ENCODE data around the gene MAP4K5. TPM values are rescaled to one million over a fixed set of nuclear protein-coding genes. Genes with fewer than 3 reads are reported as not detected.

Gene MAP4K5
- total and polyA plus RNA-seq, 12 donors = 7.1 to 19.8 (median 11.2) TPM

GRCh38 chr14:50451854-50452253 lies 80.5 kb downstream of the MAP4K5 start:
- H3K27me3 ChIP-seq = no peaks in the 10 kb centered on the region
- TF ChIP-seq CTCF (IDR thresholded peaks at IDR 0.05) = no peak
- no peak for ATAC-seq
- 94 to 95% methylated on average over 6 of the region's 6 CpGs for WGBS, 2 donors
- peaks cover 0 to 13% (median 0%) of the 10 kb centered on the region in 11 donors for H3K9me3 ChIP-seq
- H3K4me1 ChIP-seq = peaks cover 0 to 5% (median 0%) of the 10 kb centered on the region in 9 donors
- no peak for DNase-seq
- no peak overlapping the region for H3K4me3 ChIP-seq
- no peak overlapping the region for H3K27ac ChIP-seq
- H3K36me3 ChIP-seq = peaks cover 0 to 97% (median 56%) of the 10 kb centered on the region in 9 donors
- intact Hi-C loops (cut with DNase I) = no loop called here

GRCh38 chr14:50447461-50447860 lies 84.9 kb downstream of the MAP4K5 start:
- Histone ChIP-seq H3K4me3 (no peak overlapping the region), H3K9me3 (peaks cover 0 to 13% (median 0%) of the 10 kb centered on the region in 11 donors), H3K4me1 (peaks cover 0 to under 1% (median 0%) of the 10 kb centered on the region in 9 donors), H3K27ac (no peak overlapping the region), H3K36me3 (peaks cover 0 to 97% (median 55%) of the 10 kb centered on the region in 9 donors), H3K27me3 (no peaks in the 10 kb centered on the region)
- DNase-seq (no peak), ATAC-seq (no peak)
- WGBS, 2 donors = 57 to 59% methylated on average over 1 of the region's 1 CpG
- no peak for TF ChIP-seq CTCF (IDR thresholded peaks at IDR 0.05)
- intact Hi-C loops (cut with DNase I) = no loop called here

- ATAC-seq = no peak
These were observed 97.8 kb downstream of the MAP4K5 start for GRCh38 chr14:50434528-50434927.

GRCh38 chr14:50432131-50432530 lies 100.2 kb downstream of the MAP4K5 start:
- no peak overlapping the region for H3K27ac ChIP-seq
- no peak overlapping the region for H3K4me3 ChIP-seq
- 94 to 96% methylated on average over 1 of the region's 1 CpG for WGBS, 2 donors
- no peaks in the 10 kb centered on the region for H3K27me3 ChIP-seq
- intact Hi-C loops (cut with DNase I) = no loop called here
- TF ChIP-seq CTCF (IDR thresholded peaks at IDR 0.05) = no peak
- H3K36me3 ChIP-seq = peaks cover 0 to 80% (median 17%) of the 10 kb centered on the region in 9 donors
- peaks cover 0 to 6% (median 0%) of the 10 kb centered on the region in 11 donors for H3K9me3 ChIP-seq
- no peak for ATAC-seq
- no peaks in the 10 kb centered on the region for H3K4me1 ChIP-seq
- DNase-seq = no peak

More at GRCh38 chr14:50434528-50434927, 97.8 kb downstream of the MAP4K5 start:
- H3K4me1 ChIP-seq = no peaks in the 10 kb centered on the region
- no peak for DNase-seq
- peaks cover 0 to 79% (median 22%) of the 10 kb centered on the region in 9 donors for H3K36me3 ChIP-seq
- H3K27ac ChIP-seq = no peak overlapping the region
- TF ChIP-seq CTCF (IDR thresholded peaks at IDR 0.05) = no peak
- intact Hi-C loops (cut with DNase I) = no loop called here
- H3K4me3 ChIP-seq = no peak overlapping the region
- H3K27me3 ChIP-seq = no peaks in the 10 kb centered on the region
- H3K9me3 ChIP-seq = peaks cover 0 to 7% (median 0%) of the 10 kb centered on the region in 11 donors

Measured in heart right ventricle (tissue), 16 donors.